Thyroid gland (tissue), 4 donors: ENCODE measurements around the gene PAPLN.

Experiments
- POLR2A ChIP-seq, 2 donors: fragments of 450-650 bp; IDR thresholded peaks; one replicate each; pipeline ENCODE4 v1.6.1; 2017; ENCODE audit warnings: antibody characterized with exemption in 2 of 2, mild to moderate bottlenecking in 2 of 2, moderate library complexity in 1 of 2
- TF ChIP-seq, protein P1 (sequence below), 6 experiments: fragments of 200-600 bp in 3 of 6; fragments of 450-650 bp in 3 of 6; sonication (generic) in 3 of 6; IDR thresholded peaks; one replicate each; pipeline ENCODE4 v1.5.1; 2016 to 2019; ENCODE audit warnings: antibody characterized with exemption in 6 of 6, mild to moderate bottlenecking in 2 of 6, inconsistent platforms in 1 of 6, moderate library complexity in 1 of 6

DNA sequence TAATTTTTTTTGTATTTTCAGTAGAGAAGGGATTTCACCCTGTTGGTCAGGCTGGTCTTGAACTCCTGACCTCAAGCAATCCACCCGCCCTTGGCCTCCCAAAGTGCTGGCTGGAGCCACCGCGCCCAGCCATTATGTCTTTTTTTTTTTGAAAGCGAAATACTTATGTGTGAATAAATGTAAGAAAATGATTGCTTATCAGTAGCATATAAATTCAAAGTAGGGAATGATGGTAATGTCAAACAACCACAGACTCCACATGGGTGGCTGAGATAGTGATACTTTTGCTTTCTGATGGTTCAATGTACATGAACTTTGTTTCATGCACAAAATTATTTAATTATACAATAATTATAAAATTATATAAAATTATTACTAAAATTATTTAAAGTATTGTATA lies 75.8 kb downstream of the PAPLN start:
- TF ChIP-seq, protein P1, sequence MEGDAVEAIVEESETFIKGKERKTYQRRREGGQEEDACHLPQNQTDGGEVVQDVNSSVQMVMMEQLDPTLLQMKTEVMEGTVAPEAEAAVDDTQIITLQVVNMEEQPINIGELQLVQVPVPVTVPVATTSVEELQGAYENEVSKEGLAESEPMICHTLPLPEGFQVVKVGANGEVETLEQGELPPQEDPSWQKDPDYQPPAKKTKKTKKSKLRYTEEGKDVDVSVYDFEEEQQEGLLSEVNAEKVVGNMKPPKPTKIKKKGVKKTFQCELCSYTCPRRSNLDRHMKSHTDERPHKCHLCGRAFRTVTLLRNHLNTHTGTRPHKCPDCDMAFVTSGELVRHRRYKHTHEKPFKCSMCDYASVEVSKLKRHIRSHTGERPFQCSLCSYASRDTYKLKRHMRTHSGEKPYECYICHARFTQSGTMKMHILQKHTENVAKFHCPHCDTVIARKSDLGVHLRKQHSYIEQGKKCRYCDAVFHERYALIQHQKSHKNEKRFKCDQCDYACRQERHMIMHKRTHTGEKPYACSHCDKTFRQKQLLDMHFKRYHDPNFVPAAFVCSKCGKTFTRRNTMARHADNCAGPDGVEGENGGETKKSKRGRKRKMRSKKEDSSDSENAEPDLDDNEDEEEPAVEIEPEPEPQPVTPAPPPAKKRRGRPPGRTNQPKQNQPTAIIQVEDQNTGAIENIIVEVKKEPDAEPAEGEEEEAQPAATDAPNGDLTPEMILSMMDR (IDR thresholded peaks at IDR 0.05), result no peak
- TF ChIP-seq POLR2A (IDR thresholded peaks at IDR 0.05), result no peak
